Gastroesophageal sphincter (tissue), 3 donors: ENCODE results near the gene BATF.

Experiments
- CTCF ChIP-seq, 4 experiments: fragments of 200-600 bp in 2 of 4; fragments of 450-650 bp in 2 of 4; sonication (generic) in 1 of 4; IDR thresholded peaks; one replicate each; pipeline ENCODE4 v1.5.1; 2017 to 2019; ENCODE audit warnings: antibody characterized with exemption in 4 of 4, mild to moderate bottlenecking in 2 of 4, moderate library complexity in 2 of 4
- POLR2A ChIP-seq, 2 donors: fragments of 450-650 bp; IDR thresholded peaks; one replicate each; pipeline ENCODE4 v1.6.1; 2017; ENCODE audit warnings: antibody characterized with exemption in 2 of 2, mild to moderate bottlenecking in 2 of 2, moderate library complexity in 1 of 2

GRCh38 chr14:75494896-75495295, 27.4 kb upstream of the BATF start:
- TF ChIP-seq CTCF (IDR thresholded peaks at IDR 0.05) (no peak), POLR2A (IDR thresholded peaks at IDR 0.05) (no peak)
